ENCODE data around the gene PPP2R2B.

Gene PPP2R2B

DNA sequence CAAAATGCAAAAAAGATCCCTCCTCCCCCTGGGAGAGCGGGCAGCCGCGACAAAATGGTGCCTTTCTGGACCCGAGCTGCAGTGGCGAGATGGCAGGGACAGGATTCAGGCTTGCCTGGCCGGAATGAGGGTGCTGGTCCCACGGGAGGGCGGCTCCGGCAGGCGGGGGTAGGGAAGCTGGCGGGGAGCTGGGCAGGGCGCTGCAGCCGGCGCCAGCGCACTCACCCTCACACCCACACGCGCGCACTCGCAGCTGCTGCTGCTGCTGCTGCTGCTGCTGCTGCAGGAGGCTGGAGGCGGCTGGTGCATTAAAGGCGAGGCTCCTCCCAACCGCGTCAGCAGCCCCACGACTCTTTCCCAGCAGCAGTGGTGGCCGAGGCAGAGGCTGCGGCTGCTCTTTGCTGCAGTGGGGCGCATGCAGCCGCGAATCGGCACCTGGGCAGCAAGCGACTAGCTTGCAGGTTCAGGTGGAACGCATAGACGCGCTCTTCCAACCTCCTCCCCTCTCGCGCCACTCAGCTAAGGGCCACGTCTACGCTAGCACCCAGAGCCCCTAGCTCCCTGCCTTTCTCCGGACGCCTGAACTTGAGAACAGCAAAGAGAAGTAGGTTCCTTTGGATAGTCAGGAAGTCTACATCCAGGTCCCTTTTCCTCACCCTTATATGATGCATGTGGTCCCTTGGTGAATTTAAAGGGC is at the start of gene PPP2R2B:
TSS of gene PPP2R2B (minus strand) at position 282 of the 697 bp plus-strand sequence.
- peak; percentile 92 for DNase-seq

DNA sequence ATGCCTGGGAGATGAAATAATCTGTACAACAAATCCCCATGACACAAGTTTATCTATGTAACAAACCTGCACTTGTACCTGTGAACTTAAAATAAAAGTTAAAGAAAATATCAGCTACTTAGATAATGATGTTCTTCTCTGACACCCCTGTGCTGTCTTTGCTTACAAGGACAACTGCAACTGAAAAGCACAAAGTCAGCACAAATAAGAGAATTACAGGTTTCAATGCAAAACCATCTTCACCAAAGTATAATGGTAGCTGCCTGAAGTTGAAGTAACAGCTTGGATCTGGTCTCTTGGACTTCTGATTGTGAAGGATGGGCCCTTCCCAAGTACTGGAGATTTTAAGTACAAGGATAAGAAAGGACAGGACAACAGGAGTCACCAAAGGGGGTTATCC is 45.6 kb upstream of the PPP2R2B start:
- no peak for DNase-seq

DNA sequence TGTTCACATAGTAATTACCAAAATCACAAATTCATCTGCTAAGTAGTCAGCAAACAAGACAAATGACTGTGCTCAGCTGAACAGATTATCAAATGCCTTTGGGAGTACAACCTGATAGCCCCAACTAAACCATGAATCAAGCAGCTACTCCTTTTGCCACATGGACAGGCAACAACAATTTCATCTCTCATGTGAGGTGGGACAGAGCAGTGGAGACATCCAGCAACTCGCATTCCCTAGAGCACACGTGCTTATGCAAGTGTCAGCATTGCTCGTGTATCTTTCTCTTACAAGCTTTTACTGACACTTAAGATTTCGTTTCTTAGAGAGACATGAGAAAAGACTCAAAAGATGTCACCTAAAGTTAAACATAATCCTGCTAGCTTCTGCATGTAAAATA is 42.7 kb upstream of the PPP2R2B start:
- peak; percentile 25 for DNase-seq

DNA sequence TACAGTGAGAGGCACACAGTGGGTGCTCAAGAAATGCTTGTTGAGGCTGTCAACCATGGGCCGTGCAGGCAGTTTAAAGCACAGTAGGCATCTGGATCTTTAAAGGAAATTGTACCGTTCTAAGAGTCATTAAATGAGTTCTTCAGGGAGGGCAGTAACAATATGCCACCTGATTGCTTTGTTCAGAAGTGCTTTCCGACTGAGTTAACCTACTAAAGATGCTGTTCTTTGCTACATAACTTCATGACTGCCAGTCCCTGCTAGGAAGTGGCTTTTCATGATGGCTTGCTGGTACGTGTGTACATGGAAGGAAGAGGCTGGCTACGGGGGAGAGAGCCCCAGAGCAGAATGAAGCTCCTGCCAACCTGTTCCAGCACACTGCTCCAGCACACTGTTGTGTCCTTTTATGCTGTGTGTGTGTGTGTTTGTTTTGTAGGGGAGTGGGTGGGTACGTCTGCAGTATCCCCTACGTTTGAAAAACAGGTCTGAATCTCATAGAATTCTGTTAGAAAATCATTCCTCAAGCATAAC is 41.9 kb upstream of the PPP2R2B start:
- DNase-seq: peak; percentile 34

DNA sequence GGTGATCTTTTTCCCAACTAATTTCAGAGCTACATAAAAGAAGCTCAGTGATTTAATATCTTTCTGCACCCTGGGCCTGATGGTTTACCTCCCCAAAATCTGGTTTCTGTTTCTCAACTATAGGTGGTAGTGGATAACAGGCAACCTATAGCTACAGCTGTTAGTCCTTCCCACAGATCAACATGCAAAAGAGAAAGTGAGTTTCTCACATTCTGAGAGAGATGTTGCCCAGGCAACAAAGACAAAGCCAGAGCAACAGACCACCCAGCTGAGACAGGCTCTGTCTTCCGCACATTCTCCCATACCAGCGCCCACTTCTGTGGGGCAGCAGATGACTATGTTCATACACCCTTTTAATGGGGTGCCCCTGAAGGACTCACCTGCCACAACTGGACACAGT is 40.7 kb upstream of the PPP2R2B start:
- peak; percentile 63 for DNase-seq

DNA sequence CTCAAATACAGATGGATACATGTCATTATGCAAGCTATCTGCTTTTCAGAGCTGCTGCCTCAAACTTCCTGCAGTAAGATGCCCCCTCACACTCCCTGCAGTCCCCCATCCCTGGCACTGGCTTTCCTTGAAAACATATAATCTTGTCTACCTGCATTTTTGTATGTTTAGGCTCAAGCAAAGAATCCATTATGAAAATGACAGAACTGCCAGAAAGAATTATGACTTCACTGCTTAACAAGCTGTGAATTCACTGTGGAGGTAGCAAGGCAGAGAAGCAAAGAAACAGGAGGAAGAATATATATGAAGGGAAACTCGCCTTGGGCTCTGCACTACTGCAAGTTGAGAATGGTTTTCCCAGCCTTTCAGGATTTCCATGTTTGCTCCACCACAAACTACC is 39.4 kb upstream of the PPP2R2B start:
- DNase-seq: peak; percentile 40

DNA sequence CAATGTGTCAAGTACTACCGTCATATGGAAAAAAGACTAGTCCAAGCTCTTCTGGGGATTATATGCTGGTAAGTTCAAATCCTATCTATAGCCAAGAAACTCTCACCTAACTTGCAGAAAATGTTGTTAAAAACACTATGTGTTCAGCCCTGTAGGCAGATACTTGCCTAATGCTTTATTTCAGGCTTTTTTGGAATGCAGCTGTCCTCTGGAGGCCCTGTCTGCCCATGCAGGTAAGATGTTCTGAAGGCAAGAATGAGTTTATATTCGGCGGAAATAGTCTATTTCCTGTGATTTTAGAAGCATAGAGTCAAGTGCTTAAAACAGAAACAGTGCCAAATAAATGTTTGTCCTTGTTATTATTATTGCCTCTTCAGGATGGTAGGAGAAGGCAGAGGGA is 34.3 kb upstream of the PPP2R2B start:
- DNase-seq: no peak

DNA sequence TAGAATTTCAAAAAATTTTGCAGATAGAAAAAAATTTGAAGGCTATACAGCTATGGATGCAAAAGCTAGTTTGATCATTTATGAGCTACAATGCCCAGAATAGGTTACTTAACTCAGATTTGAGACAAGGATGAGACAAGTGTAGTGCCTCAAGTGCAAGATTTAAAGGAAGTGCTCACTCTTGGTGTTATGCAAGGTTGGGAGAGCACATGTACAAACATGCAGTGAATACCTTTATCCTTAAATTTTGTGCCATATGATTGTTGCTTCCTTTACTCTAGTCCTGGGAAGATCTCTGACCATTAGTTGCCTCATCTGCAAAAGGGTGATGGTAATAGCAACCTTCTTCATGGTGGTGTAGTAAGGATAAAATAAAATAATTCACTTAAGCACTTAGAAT is 31.7 kb upstream of the PPP2R2B start:
- no peak for DNase-seq

DNA sequence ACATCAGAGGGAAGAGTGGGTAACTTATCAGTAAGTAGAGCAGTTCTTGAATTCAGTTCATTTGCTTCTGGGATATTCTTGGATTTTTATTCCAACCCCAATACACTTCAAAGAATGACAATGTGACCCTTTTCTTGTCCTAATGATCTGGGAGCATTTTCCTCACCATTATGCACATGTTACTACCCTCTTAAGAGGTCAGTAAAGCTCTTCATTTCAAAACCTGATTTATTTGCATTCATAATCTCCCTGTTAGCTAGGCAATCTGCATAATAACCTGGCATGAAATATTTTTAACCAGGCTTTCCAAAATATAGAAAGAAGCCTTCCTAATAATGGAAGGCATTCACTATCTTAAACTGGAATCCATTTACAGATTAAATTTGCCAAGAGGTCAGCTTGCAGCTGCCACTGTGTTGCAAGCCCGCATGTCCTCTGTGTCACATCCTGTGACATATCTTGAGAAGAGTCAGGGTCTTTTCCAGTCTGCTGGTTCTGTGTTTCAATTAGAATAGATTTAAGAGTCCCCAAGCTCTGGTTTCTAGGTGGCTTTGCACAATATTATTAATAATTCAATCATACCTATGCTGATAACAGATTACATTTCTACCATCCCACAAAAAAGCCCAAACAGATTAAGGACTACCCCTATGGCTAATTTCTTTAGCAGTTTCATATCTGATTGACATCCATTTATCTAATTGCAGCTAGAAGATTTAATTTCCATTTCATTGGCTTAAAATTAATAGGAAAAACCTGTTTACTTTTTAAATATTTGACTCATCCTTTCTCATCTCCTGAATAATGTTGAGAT is 30.9 kb upstream of the PPP2R2B start:
- DNase-seq: no peak

DNA sequence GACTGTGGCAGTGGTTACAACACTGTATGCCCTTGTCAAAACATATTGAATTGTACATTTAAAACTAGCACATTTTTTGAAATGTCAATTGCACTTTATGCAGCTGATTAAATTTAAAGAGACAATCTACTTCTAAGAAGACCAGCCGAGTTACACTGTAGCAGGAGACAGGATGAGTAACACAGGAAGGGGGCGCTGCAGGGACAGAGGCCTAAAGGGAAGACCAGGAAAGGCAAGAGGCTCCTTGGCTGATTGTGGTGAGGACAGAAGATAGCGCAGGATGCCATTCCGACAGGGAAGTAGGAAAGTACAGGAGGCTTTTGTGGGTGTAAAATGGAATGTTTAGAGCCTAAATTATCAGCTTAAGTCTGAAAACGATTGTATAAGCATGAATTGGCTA is 28.2 kb upstream of the PPP2R2B start:
- DNase-seq: no peak

DNA sequence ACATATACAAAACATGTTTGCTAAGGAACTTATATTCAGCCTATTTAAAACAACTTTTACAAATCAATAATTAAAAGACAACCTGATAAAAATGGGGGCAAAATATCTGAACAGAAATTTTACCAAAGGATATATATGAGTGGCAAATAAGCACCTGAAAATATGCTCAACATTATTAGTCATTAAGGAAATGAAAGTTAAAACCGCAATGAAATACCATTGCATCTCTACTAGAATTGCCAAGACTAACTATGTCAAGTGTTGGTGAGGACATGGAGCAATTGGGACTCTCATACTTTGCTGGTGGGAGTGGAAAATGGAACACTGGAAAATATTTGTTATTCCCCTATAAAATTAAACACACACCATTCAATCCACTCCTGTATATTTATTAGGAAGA is 26.3 kb upstream of the PPP2R2B start:
- DNase-seq: no peak

DNA sequence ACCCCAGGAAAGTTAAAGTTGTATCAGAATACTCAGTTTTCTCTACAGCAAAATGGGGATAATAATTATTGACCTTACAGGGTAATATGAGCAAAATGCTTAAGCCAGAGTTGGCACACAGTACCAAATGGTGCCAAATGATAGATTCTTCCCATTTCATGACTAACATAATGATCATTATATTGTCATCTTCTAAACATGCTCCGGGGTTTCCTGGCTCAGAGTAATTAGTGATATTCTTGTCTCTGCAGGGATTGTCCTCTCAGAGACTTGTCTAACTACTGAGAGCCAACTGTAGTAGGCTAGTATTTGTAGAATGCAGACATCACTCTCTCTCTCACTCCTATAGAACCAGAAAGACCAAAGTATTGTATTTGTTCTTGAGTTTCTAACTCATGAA is 25.2 kb upstream of the PPP2R2B start:
- no peak for DNase-seq

DNA sequence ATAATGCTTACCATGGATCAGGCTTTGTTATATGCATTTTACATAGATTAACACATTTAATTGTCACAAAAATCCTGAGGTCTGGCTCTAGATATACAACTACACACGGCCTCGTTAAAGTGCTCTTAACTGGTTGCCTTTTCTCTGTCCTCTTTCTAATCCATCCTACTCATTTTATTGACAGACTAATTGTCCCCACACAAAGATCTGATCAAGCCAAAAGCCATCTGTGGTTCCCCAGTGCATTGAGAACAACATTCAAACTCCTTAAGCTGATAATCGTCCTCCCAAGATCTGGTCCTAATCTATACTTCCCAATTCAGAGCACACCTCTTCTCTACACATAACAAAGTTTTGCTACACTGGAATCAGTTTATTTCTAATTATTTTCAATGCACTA is 23.9 kb upstream of the PPP2R2B start:
- DNase-seq: no peak

DNA sequence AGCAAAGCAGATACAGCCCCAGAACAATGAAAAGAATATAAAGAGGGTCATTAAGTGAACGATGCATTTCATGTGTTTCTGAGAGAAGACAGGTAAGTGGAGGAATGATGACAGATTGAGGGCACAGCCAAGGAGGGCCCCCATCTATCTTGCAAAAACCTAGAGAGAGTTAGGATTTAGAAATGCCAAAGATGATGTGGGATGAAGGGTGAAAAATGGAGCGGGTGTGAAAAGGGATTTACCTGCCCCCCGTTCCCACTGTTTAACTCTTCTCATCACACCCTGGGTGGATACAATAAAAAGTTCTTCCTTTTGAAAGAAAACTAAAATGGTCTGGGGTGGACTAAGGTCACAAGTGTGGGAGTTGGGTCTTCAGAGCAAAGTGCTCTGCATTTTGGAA is 18.5 kb upstream of the PPP2R2B start:
- DNase-seq: no peak

DNA sequence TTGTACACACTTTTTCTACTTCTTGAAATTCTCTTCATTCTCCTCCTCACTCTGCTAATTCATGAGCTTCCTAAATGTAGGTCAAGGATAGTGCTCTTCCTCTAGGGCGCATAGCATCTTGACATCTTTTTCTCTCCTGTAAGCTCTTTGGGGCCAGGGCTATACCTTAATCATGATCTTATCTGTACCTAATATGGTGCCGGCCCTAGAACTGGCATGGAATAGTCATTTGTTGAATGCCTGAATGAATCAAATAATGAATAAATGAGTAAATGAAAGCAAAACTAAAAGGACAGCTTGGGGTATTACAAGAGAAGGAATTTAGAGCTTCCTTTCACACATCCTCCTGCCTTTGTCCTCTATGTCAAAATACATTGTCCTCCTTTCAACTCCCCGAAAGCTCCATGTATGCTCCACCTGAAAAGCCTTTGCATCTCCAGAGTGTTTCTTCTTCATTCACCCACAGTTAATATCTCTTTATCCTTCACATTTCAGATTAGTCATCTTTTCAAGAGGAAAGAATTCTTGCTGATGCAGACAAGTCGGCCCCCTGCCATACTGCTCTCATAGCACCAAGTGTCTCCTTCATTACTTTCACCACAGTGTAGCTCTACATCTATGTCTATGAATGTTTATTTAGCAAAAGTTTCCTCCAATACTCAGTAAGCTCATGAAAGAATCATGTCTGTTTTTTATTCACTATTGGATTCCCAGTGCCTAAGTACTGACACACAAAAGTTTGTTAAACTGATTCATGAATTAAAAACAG is 16.4 kb upstream of the PPP2R2B start:
- DNase-seq: no peak

DNA sequence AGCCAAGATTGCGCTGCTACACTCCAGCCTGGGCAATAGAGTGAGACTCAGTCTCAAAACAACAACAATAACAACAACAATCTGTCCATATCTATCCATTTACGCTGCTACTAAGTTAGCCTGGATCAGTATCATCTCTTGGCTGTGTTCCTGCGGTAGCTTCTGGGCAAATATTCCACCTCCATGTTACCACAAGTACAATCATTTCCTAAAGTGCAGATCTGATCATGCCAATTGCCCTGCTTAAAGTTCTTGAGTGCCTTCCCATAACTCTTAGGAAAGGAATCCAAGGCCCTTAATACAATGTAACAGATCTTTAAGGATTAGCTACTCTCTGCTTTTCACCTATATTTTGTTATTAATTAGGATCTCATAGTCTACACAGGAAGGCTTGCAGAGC is 15.4 kb upstream of the PPP2R2B start:
- no peak for DNase-seq

DNA sequence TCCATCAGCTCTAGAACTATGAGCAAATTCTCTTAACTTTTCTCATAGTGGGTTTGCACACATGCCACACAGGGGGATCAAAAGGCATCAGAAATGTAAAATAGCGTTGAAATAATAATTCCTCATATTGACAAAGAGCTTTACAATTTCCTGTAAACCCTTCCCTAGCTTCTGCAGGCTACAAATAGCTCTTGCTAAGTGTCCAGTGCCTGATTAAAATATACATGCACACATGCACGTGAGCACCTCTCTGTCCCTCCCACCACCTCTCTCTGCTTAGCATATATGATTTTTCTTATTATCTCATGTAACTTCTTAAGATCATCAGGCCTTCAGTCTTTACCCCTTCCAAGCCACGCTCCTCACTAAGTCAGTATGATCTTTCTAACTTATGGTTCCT is 13.7 kb upstream of the PPP2R2B start:
- DNase-seq: no peak

DNA sequence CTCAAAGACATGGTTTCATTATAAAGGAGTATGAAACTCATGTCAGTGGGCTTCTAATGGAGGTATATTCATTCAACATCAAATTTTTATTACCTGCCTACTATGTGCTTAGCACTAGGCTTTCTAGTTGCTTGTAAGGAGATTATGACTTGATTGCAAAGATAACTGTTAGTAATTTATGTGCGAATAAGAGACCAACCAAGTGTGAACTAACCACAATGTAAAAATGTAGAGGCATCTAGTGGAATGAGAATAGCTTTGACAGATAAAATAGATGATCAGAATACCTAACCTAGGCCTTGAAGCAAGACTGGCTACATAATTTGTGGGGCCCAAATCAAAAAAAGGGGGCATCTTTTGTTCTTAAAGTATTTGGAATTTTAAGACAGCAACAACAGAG is 13.0 kb upstream of the PPP2R2B start:
- no peak for DNase-seq

DNA sequence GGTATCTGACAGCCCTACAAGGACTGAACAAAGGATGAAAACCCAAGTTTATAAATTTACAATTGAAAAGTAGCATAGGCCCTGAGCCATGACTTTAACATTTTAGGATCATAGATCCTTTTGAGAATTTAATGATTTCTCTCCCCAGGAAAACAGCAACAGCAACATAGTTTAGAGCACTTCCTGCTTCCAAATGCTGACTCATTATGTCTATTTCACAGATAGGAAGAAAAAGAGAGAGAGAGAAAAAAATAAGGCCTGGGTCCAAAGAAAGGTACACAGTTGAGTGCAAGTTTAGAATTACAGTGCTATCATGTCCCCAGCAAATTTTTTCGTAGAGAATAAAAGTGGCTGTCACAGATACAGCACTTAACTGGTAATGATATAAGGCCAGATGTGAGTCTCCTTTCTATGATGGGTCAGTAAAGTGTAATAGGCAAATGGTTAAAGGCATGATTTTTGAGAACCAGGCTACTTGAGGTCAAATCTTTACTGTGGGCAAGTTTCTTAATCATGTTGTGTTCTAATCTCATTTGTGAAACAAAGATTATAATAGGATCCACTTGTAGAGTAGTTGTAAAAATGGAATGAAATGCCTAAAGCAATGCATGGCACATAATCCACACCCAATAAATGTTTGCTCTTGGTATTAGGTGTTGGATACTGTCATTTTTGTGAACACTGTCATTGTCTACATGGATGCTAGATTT is 12.3 kb upstream of the PPP2R2B start:
- no peak for DNase-seq

DNA sequence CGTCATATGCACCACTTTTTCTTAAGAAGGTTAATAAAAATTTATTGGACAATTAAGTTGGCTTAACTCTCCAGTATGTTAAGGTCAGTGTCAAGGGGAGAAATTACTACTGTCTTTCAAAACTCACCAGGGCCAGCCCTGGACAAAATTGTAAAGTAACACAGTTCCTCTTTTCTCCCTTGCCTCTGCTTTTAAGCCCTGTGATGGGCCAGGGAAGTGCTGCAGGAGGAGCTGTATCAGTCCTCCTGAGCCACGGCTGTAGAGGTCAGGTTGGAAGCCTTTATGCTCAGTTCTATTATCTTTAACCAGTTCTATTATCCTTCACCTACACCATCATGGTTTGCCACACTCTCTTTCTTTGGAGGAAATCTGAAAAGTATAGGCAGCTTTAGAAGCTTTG is 11.5 kb upstream of the PPP2R2B start:
- DNase-seq: no peak

DNA sequence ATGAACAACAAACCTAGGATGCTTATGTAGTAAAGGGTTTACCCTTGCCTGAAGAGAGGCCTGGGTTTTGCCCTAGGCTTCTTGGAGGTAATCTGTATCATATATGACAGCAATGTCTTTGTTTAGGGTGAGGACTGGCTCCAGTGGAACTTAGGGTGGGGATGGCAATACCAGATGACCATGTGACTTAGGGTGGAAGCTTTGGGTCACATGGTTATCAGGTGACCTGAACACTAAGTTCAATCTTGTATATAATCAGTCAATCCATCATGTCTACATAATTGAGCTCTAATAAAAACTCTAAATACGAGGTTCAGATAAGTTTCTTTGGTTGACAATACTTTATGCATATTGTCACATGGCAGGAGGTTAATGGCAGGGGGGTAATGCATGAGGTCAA is 10.6 kb upstream of the PPP2R2B start:
- DNase-seq: no peak

DNA sequence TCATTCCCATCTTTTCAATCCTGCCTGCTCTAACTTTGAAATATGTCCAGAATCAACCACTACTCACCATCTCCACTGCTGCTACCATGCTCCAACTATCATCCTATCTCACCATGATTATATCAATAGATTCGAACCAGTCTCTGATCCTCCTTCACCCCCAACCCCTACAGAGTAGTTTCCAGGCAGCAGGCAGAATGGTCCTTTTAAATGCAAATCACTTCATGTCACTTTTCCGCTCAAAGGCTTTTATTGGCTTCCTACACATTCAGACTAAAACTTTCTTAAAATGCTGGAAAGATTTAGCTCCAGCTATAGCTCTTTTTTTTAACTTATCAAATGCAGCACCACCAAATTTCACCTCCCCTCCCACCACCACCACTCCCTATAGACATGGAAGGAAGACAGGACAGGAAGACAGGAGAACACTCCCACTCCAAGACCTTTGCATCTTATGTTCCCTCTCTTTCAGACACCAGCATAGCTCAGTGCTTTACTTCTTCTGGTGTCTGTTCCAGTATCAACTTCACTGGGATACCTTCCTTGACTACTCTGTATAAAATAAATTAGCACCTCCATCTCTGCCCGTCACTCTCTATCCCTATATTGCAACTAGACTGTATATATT is 9.9 kb upstream of the PPP2R2B start:
- DNase-seq: no peak

Measured in retina (tissue), 1 donor.